PC-3 (cell line): ENCODE measurements around the gene RPS6KA6. TPM values are rescaled to one million over a fixed set of nuclear protein-coding genes. Genes with fewer than 3 reads are reported as not detected.
A peak's percentile ranks its signal among the peaks of the same experiment; 100 is the strongest.

ENCODE experiments used
- ATAC-seq: fragments of 200-7000 bp; cut with Tn5 transposase; 2 replicates; pipeline ENCODE4 v1.9.1; 2020; ENCODE audit warnings: mild to moderate bottlenecking, moderate library complexity
- BruUV-seq: library from RNA; stranded (reverse); fragments of 400-500 nt; replicated peaks from 2 replicates; lab custom pipeline; 2021; lab: Mats Ljungman, UMichigan
- CTCF ChIA-PET: fragments of 300-600 bp; sonication (Branson Sonifier 250); formaldehyde crosslinking; loops from one replicate; lab custom pipeline; 2022; ENCODE audit warnings: antibody characterized with exemption; lab: Charles Lee
- POLR2A ChIA-PET: fragments of 300-600 bp; sonication (Branson Sonifier 250); formaldehyde crosslinking; loops from one replicate; lab custom pipeline; 2022; ENCODE audit warnings: antibody characterized with exemption; ENCODE audit not compliant: unreplicated experiment; lab: Charles Lee
- DNase-seq: peaks from one replicate; pipeline ENCODE4 v3.0.0-alpha.2; 2015
- H2AFZ ChIP-seq: fragments of 300-600 bp; sonication (generic); 2 replicates; pipeline ENCODE4 v1.6.0; 2016; ENCODE audit warnings: antibody characterized with exemption, low read length
- H3F3A ChIP-seq: fragments of 300-600 bp; sonication (generic); one replicate; pipeline ENCODE4 v1.6.0; 2017; ENCODE audit warnings: antibody characterized with exemption, low read length, control low read depth, mild to moderate bottlenecking; ENCODE audit not compliant: unreplicated experiment
- H3K27ac ChIP-seq: fragments of 300-600 bp; sonication (generic); 2 replicates; pipeline ENCODE4 v1.5.1; 2016; ENCODE audit warnings: mild to moderate bottlenecking, low read length
- H3K27me3 ChIP-seq: fragments of 300-600 bp; sonication (generic); 2 replicates; pipeline ENCODE4 v1.6.1; 2016; ENCODE audit warnings: low read length, mixed read lengths
- H3K36me3 ChIP-seq: fragments of 300-600 bp; sonication (generic); 2 replicates; pipeline ENCODE4 v1.6.1; 2016; ENCODE audit warnings: low read depth, mixed run types, low read length, mixed read lengths
- H3K4me1 ChIP-seq: fragments of 300-600 bp; sonication (generic); 2 replicates; pipeline ENCODE4 v1.5.1; 2016; ENCODE audit warnings: low read length; ENCODE audit not compliant: insufficient read depth
- H3K4me2 ChIP-seq: fragments of 300-600 bp; sonication (generic); 2 replicates; pipeline ENCODE4 v1.6.0; 2016; ENCODE audit warnings: low read length
- H3K4me3 ChIP-seq: fragments of 300-600 bp; sonication (generic); 2 replicates; pipeline ENCODE4 v1.5.1; 2016; ENCODE audit warnings: mild to moderate bottlenecking, low read length, mixed read lengths
- H3K79me2 ChIP-seq: fragments of 300-600 bp; sonication (generic); 2 replicates; pipeline ENCODE4 v1.6.1; 2017; ENCODE audit warnings: low read length, mixed read lengths
- H3K9ac ChIP-seq: fragments of 300-600 bp; sonication (generic); 2 replicates; pipeline ENCODE4 v1.6.0; 2016; ENCODE audit warnings: mild to moderate bottlenecking, low read length
- H3K9me2 ChIP-seq: fragments of 300-600 bp; sonication (generic); replicated peaks from 2 replicates; pipeline ENCODE4 v1.6.1; 2016; ENCODE audit warnings: mixed run types, low read length, mixed read lengths
- H3K9me3 ChIP-seq: fragments of 300-600 bp; sonication (generic); 2 replicates; pipeline ENCODE4 v1.6.1; 2016; ENCODE audit warnings: low read length, mixed read lengths
- H4K20me1 ChIP-seq: fragments of 300-600 bp; sonication (generic); 2 replicates; pipeline ENCODE4 v1.6.1; 2016; ENCODE audit warnings: low read length, mixed read lengths
- EZH2 ChIP-seq: fragments of 300-600 bp; sonication (generic); IDR thresholded peaks from one replicate; pipeline ENCODE4 v1.6.1; 2017; ENCODE audit warnings: antibody characterized with exemption, mild to moderate bottlenecking, low read length; ENCODE audit not compliant: unreplicated experiment
- EZH2phosphoT487 ChIP-seq: fragments of 300-600 bp; sonication (generic); IDR thresholded peaks from 2 replicates; pipeline ENCODE4 v1.6.1; 2018; ENCODE audit warnings: mild to moderate bottlenecking, antibody characterized with exemption, low read length, borderline replicate concordance
- intact Hi-C: fragments of 100-400 bp; cut with micrococcal nuclease; formaldehyde crosslinking; loops from 2 replicates; pipeline ENCODE4 v1.9.0; 2023
- total RNA-seq: library from RNA; depleted of rRNA; stranded (reverse); fragments of >200 nt; gene quantifications from 2 replicates; pipeline ENCODE4 v1.2.3, GENCODE V29; 2014
- TF ChIP-seq, protein P1 (sequence below): fragments of 300-600 bp; sonication (generic); conservative IDR thresholded peaks from 2 replicates; pipeline ENCODE4 v1.5.1; 2017; ENCODE audit warnings: antibody characterized with exemption, low read depth, mild to moderate bottlenecking, low read length

RPS6KA6 gene
- total RNA-seq, 1 experiment from 2014 or later: 3.6 TPM

DNA sequence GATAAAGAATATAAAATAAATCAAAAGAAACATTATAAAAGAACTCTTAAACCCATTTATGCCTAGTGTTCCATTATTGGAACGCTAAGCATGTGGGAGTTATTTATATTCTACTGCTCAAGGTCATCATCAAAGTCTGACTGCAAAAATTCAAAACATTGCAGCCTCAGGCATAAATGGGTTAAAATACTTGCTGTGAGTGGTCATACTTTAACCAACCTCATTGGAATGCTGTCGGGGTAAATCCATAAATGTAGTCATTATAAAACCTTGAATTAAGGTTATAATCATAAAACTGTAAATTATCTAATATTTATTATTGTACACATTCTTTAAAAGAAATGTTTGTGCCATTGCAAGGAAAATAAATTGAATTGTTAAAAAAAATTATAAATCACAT is 55.0 kb downstream of the RPS6KA6 start:
- H3K4me3 ChIP-seq: no peak overlapping the region
- peaks cover 7% of the 10 kb centered on the region; the same call in 1 of the 2 replicates for H3K4me1 ChIP-seq
- H4K20me1 ChIP-seq: no peaks in the 10 kb centered on the region
- H3K27me3 ChIP-seq: no peaks in the 10 kb centered on the region
- no peak overlapping the region for H3K27ac ChIP-seq
- H3K9ac ChIP-seq: no peak overlapping the region
- DNase-seq (no peak), ATAC-seq (no peak)
- intact Hi-C loops: no loop called here
- H3K9me3 ChIP-seq: no peaks in the 10 kb centered on the region
- BruUV-seq: no TSS peak
- H2AFZ ChIP-seq: no peak overlapping the region
- H3K79me2 ChIP-seq: no peaks in the 10 kb centered on the region
- H3F3A ChIP-seq: no peaks in the 10 kb centered on the region
- H3K9me2 ChIP-seq: no peaks in the 10 kb centered on the region
- no peaks in the 10 kb centered on the region; the same call in 1 of the 2 replicates for H3K36me3 ChIP-seq
- CTCF ChIA-PET: no interaction called here
- POLR2A ChIA-PET: no interaction called here
- TF ChIP-seq EZH2phosphoT487 (no peak), EZH2 (no peak)
- TF ChIP-seq, protein P1, sequence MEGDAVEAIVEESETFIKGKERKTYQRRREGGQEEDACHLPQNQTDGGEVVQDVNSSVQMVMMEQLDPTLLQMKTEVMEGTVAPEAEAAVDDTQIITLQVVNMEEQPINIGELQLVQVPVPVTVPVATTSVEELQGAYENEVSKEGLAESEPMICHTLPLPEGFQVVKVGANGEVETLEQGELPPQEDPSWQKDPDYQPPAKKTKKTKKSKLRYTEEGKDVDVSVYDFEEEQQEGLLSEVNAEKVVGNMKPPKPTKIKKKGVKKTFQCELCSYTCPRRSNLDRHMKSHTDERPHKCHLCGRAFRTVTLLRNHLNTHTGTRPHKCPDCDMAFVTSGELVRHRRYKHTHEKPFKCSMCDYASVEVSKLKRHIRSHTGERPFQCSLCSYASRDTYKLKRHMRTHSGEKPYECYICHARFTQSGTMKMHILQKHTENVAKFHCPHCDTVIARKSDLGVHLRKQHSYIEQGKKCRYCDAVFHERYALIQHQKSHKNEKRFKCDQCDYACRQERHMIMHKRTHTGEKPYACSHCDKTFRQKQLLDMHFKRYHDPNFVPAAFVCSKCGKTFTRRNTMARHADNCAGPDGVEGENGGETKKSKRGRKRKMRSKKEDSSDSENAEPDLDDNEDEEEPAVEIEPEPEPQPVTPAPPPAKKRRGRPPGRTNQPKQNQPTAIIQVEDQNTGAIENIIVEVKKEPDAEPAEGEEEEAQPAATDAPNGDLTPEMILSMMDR: no peak
- no peak overlapping the region for H3K4me2 ChIP-seq

GRCh38 chrX:84123585-84123984 is 64.4 kb downstream of the RPS6KA6 start:
- ChIA-PET CTCF (no interaction called here), POLR2A (no interaction called here)
- Histone ChIP-seq H3K9me2 (no peaks in the 10 kb centered on the region), H3K27me3 (no peaks in the 10 kb centered on the region), H3K4me3 (no peak overlapping the region), H3K4me1 (peaks cover 9% of the 10 kb centered on the region), H3K79me2 (no peaks in the 10 kb centered on the region), H3K9me3 (no peaks in the 10 kb centered on the region), H3K9ac (no peak overlapping the region), H2AFZ (no peak overlapping the region), H4K20me1 (no peaks in the 10 kb centered on the region), H3K4me2 (no peak overlapping the region), H3F3A (no peaks in the 10 kb centered on the region), H3K27ac (no peak overlapping the region), H3K36me3 (peaks cover 5% of the 10 kb centered on the region)
- intact Hi-C loops: no loop called here
- DNase-seq (no peak), ATAC-seq (no peak)
- no TSS peak for BruUV-seq
- no peak for TF ChIP-seq EZH2phosphoT487
- TF ChIP-seq, protein P1: no peak
- no peak for TF ChIP-seq EZH2

DNA sequence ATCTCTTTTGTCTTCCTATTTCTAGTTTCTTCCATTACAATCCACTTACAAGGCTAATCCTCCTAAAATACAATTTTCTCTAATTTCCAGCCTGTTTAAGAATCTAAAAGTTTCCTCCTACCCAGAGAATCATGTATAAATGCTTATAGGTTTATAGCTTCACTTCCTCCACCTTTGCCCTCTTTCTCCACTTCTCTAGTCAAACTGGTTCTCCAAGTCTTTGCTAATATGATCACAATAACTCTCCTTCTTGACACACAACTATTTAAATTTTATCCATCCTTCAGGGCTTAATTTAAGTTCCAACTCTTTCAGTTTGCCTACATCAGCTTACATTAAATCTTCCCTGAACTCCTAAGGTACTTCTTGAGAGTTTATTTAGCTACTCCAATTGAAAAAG is 69.2 kb downstream of the RPS6KA6 start:
- H4K20me1 ChIP-seq: no peaks in the 10 kb centered on the region
- peak; percentile 78 for DNase-seq
- no peak overlapping the region for H2AFZ ChIP-seq
- H3K9ac ChIP-seq: 0 out of 2 replicates have a peak overlapping the region, but pooled peaks have one; percentile 13
- peak overlapping the region; percentile 58 for H3K27ac ChIP-seq
- no peaks in the 10 kb centered on the region for H3K9me2 ChIP-seq
- H3K27me3 ChIP-seq: no peaks in the 10 kb centered on the region
- POLR2A ChIA-PET: no interaction called here
- peaks cover 19% of the 10 kb centered on the region for H3K4me1 ChIP-seq
- no peaks in the 10 kb centered on the region for H3K9me3 ChIP-seq
- peaks cover 5% of the 10 kb centered on the region; the same call in 1 of the 2 replicates for H3K36me3 ChIP-seq
- TF ChIP-seq EZH2 (no peak), EZH2phosphoT487 (no peak)
- TF ChIP-seq, protein P1: no peak
- peak; percentile 64 for ATAC-seq
- intact Hi-C loops: no loop called here
- H3K79me2 ChIP-seq: no peaks in the 10 kb centered on the region
- no TSS peak for BruUV-seq
- peak overlapping the region; percentile 56; the same call in 1 of the 2 replicates for H3K4me3 ChIP-seq
- H3F3A ChIP-seq: no peaks in the 10 kb centered on the region
- CTCF ChIA-PET: no interaction called here
- peak overlapping the region; percentile 80 for H3K4me2 ChIP-seq
